SH-SY5Y (cell line): Measurements from ENCODE around the gene BCLAF3.

ENCODE experiments used
- GATA2 ChIP-seq: IDR thresholded peaks from 2 replicates; pipeline ENCODE4 v1.6.1; 2011; ENCODE audit warnings: mild to moderate bottlenecking, low read depth, low read length
- GATA3 ChIP-seq: IDR thresholded peaks from 2 replicates; pipeline ENCODE4 v1.6.1; 2011; ENCODE audit warnings: low read depth, mild to moderate bottlenecking, low read length, moderate library complexity

DNA sequence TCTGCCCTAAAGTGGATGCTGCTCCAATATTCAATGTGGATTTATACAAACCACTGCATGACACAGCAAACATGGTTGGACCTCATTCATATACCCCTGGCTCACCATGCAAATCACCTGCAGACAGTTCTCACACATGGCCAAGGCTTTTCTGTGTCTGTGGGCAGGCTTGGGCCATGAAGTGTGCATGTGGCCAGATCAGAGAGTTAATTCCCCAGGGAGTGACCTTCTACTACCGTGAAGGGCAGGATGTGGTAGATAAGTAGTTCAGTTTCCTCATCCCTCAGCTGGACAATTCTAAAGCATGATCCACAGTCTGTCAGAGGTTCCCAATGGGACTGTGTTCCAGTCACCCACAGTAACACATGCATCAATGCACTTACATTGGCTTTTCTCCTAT lies 24.6 kb upstream of the BCLAF3 start:
- TF ChIP-seq GATA2: no peak
- TF ChIP-seq GATA3: no peak
